Tibial nerve (tissue), 4 donors: ENCODE data around the gene TAOK1.

Source experiments
- EP300 ChIP-seq, 2 donors: sonication (generic); formaldehyde crosslinking; IDR thresholded peaks; one replicate each; pipeline ENCODE4 v1.6.1; 2017; ENCODE audit warnings: antibody characterized with exemption in 2 of 2, mild to moderate bottlenecking in 1 of 2
- POLR2A ChIP-seq, 2 donors: fragments of 450-650 bp; IDR thresholded peaks; one replicate each; pipeline ENCODE4 v1.6.1; 2017; ENCODE audit warnings: antibody characterized with exemption in 2 of 2, mild to moderate bottlenecking in 2 of 2, moderate library complexity in 2 of 2
- TF ChIP-seq, protein P1 (sequence below), 5 experiments: fragments of 200-600 bp in 3 of 5; fragments of 450-650 bp in 2 of 5; sonication (generic) in 3 of 5; IDR thresholded peaks; one replicate each; pipeline ENCODE4 v1.5.1; 2016 to 2019; ENCODE audit warnings: antibody characterized with exemption in 5 of 5, mild to moderate bottlenecking in 3 of 5, moderate library complexity in 2 of 5

DNA sequence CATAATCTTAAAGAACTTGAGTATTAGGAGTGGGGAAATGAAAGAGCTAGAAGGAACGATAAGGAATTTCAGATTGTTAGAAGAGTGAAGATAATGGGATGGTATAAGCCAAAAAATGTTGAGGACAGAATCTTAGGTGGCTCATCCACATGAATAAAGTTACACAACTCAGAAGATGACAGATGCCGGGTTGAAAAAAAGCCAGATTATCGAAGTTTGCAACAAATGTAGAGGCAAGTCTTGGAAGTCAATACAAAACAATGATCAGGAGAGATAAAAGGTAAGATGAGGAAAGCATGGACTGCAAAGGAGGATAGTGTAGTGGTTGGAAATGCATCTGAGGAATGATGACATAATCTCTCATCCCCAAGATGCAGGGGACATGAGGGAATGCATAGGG, 45.1 kb upstream of the TAOK1 start:
- TF ChIP-seq, protein P1, sequence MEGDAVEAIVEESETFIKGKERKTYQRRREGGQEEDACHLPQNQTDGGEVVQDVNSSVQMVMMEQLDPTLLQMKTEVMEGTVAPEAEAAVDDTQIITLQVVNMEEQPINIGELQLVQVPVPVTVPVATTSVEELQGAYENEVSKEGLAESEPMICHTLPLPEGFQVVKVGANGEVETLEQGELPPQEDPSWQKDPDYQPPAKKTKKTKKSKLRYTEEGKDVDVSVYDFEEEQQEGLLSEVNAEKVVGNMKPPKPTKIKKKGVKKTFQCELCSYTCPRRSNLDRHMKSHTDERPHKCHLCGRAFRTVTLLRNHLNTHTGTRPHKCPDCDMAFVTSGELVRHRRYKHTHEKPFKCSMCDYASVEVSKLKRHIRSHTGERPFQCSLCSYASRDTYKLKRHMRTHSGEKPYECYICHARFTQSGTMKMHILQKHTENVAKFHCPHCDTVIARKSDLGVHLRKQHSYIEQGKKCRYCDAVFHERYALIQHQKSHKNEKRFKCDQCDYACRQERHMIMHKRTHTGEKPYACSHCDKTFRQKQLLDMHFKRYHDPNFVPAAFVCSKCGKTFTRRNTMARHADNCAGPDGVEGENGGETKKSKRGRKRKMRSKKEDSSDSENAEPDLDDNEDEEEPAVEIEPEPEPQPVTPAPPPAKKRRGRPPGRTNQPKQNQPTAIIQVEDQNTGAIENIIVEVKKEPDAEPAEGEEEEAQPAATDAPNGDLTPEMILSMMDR (IDR thresholded peaks at IDR 0.05) = no peak
- TF ChIP-seq POLR2A (IDR thresholded peaks at IDR 0.05) (no peak), EP300 (IDR thresholded peaks at IDR 0.05) (no peak)
